ENCODE data around the gene ZSWIM5. TPM values are rescaled to one million over a fixed set of nuclear protein-coding genes. Genes with fewer than 3 reads are reported as not detected.

Gene ZSWIM5
- total and polyA plus RNA-seq, 9 of the 15 experiments (the other 6 are each of a cell fraction or from before 2014, with no cell fraction given), result under 0.01 to 0.07 (median 0.03) TPM; not detected in 3

- CTCF ChIA-PET (ENCODE audit: low intra/inter-chr PET ratio), result no interaction called here
- WGBS (ENCODE audit: insufficient coverage, low coverage, missing lambda C conversion rate), result 94% methylated on average over 14 of the region's 14 CpGs
- H3K36me3 ChIP-seq (ENCODE audit: control insufficient read depth, insufficient read depth, low read length), result peaks cover 71% of the 10 kb centered on the region
Observed at GRCh38 chr1:45003741-45004140, 202.7 kb downstream of the ZSWIM5 start.

More at GRCh38 chr1:45003741-45004140, 202.7 kb downstream of the ZSWIM5 start:
- FAIRE-seq (no peak), DNase-seq (ENCODE audit: extremely low read depth in 1 of 4, low spot score in 3 of 4) (peak in 2 of 4 experiments; percentile 4 to 10), ATAC-seq (no peak)
- TF ChIP-seq ZNF583 (CRISPR knock-in tag; IDR thresholded peaks at IDR 0.05), result no peak
- TF ChIP-seq TRIM25 (IDR thresholded peaks at IDR 0.05; ENCODE audit: borderline replicate concordance), result no peak
- intact Hi-C loops (cut with micrococcal nuclease) (no loop called here), in situ Hi-C loops (cut with MboI) (no loop called here)
- BruUV-seq (replicated peaks), result no TSS peak
- POLR2A ChIA-PET, result interaction anchor here (1.1 to 2.9 kb wide), 2 partner anchors 8 to 18 kb away, joined by 5 to 26 read pairs; partner anchors contain the start of genes EIF2B3, HECTD3 and UROD
- no peak overlapping the region; a peak in 1 of 4 replicates for H3K9ac ChIP-seq (ENCODE audit: insufficient read depth in 1 of 2, low read depth in 2 of 2, low read length in 2 of 2)
- H3K9me3 ChIP-seq (replicated peaks; ENCODE audit: control insufficient read depth, insufficient read depth, low read depth, low read length), result no peaks in the 10 kb centered on the region
- H4K20me1 ChIP-seq (replicated peaks; ENCODE audit: control insufficient read depth, insufficient read depth, low read length), result no peaks in the 10 kb centered on the region; the same call in 1 of the 2 replicates
- no peaks in the 10 kb centered on the region for H3K9me1 ChIP-seq (ENCODE audit: control insufficient read depth, insufficient read depth, low read length)
- no peaks in the 10 kb centered on the region for H3K27me3 ChIP-seq (ENCODE audit: control insufficient read depth in 2 of 2, insufficient read depth in 2 of 2, low read length in 2 of 2)
- H3K27ac ChIP-seq (ENCODE audit: extremely low read depth, low read depth, low read length), result no peak overlapping the region
- H3K4me1 ChIP-seq (replicated peaks in 1 of 2; ENCODE audit: control insufficient read depth in 2 of 2, insufficient read depth in 2 of 2, low read length in 2 of 2), result no peaks in the 10 kb centered on the region; a peak in 1 of 5 replicates
- H3K4me2 ChIP-seq (ENCODE audit: insufficient read depth, low read length), result no peak overlapping the region
- no peaks in the 10 kb centered on the region for H3K79me2 ChIP-seq (ENCODE audit: control insufficient read depth, insufficient read depth, low read length)
- H3K4me3 ChIP-seq, result no peak overlapping the region
- H2AFZ ChIP-seq (ENCODE audit: low read depth, low read length), result no peak overlapping the region
